KMS-11 (cell line): Measurements from ENCODE around the gene GSE1.

ENCODE experiments used
- H2AFZ ChIP-seq: fragments of 200-600 bp; sonication (generic); 2 replicates; pipeline ENCODE4 v1.6.1; 2016; ENCODE audit warnings: antibody characterized with exemption, mixed run types, low read depth
- H3K27ac ChIP-seq: fragments of 200-600 bp; sonication (generic); 2 replicates; pipeline ENCODE4 v1.6.1; 2016; ENCODE audit warnings: mild to moderate bottlenecking, mixed run types
- H3K27me3 ChIP-seq: fragments of 200-600 bp; sonication (generic); 2 replicates; pipeline ENCODE4 v1.6.1; 2017; ENCODE audit warnings: mild to moderate bottlenecking, low read depth, mixed run types, moderate library complexity; ENCODE audit not compliant: insufficient read depth
- H3K36me3 ChIP-seq: fragments of 200-600 bp; sonication (generic); 2 replicates; pipeline ENCODE4 v1.6.1; 2017; ENCODE audit warnings: mild to moderate bottlenecking, mixed run types; ENCODE audit not compliant: insufficient read depth
- H3K4me1 ChIP-seq: fragments of 200-600 bp; sonication (generic); 2 replicates; pipeline ENCODE4 v1.6.1; 2016; ENCODE audit warnings: mild to moderate bottlenecking, low read depth, mixed run types; ENCODE audit not compliant: poor library complexity, severe bottlenecking
- H3K4me2 ChIP-seq: fragments of 200-600 bp; sonication (generic); 2 replicates; pipeline ENCODE4 v1.7.0; 2016; ENCODE audit warnings: mild to moderate bottlenecking, mixed run types
- H3K4me3 ChIP-seq: fragments of 200-600 bp; sonication (generic); IDR thresholded peaks from 2 replicates; pipeline ENCODE4 v1.6.1; 2017; ENCODE audit warnings: low read depth, low read length, mixed read lengths; ENCODE audit not compliant: insufficient read depth
- H3K79me2 ChIP-seq: fragments of 200-600 bp; sonication (generic); 2 replicates; pipeline ENCODE4 v1.6.1; 2016; ENCODE audit warnings: low read depth, mixed run types; ENCODE audit not compliant: insufficient read depth
- H3K9ac ChIP-seq: fragments of 200-600 bp; sonication (generic); 2 replicates; pipeline ENCODE4 v1.6.1; 2016; ENCODE audit warnings: mild to moderate bottlenecking, mixed run types
- H4K20me1 ChIP-seq: fragments of 200-600 bp; sonication (generic); 2 replicates; pipeline ENCODE4 v1.6.1; 2016; ENCODE audit warnings: mild to moderate bottlenecking, mixed run types; ENCODE audit not compliant: insufficient read depth
- TF ChIP-seq, protein P1 (sequence below): fragments of 200-600 bp; sonication (generic); conservative IDR thresholded peaks from 2 replicates; pipeline ENCODE4 v1.6.1; 2017; ENCODE audit warnings: low read depth, mild to moderate bottlenecking, antibody characterized with exemption, low read length, moderate library complexity, mixed read lengths

The GSE1 gene

DNA sequence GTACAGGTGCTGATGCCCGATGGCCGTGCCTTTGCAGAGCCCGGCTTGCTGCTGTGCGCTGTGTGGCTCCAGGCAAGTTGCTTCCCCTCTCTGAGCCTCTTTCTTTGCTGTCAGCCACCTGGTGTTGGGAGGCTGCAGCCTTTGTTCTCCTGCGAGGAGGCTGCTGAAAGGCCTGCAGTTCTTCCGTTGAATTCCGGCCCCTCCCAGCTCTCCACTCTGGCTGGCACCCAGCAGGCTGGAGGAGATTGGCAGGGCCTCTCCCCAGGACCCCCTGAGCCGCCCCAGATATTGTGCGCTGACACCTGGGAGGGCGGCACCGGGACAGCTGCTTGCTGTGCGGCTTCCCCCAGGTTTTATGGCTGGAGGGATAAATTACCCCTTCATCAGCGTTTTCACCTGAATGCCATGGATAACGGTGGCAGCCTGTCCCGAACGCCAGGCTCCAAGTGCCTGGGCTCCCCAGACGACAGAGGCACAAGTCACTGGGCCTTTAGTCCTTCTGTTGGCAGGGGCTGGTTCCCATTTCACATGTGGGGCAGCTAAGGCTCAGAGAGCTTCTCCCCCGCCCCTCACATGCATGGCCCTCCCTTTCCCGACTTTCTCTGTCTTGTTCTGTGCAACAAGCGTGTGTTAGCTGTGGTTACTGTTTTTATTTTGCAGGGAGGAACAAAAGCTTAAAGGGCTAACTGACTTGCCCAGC, 35.1 kb upstream of the GSE1 start:
- H3K27ac ChIP-seq: no peak overlapping the region
- no peak overlapping the region for H3K4me3 ChIP-seq
- TF ChIP-seq, protein P1, sequence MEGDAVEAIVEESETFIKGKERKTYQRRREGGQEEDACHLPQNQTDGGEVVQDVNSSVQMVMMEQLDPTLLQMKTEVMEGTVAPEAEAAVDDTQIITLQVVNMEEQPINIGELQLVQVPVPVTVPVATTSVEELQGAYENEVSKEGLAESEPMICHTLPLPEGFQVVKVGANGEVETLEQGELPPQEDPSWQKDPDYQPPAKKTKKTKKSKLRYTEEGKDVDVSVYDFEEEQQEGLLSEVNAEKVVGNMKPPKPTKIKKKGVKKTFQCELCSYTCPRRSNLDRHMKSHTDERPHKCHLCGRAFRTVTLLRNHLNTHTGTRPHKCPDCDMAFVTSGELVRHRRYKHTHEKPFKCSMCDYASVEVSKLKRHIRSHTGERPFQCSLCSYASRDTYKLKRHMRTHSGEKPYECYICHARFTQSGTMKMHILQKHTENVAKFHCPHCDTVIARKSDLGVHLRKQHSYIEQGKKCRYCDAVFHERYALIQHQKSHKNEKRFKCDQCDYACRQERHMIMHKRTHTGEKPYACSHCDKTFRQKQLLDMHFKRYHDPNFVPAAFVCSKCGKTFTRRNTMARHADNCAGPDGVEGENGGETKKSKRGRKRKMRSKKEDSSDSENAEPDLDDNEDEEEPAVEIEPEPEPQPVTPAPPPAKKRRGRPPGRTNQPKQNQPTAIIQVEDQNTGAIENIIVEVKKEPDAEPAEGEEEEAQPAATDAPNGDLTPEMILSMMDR: no peak
- H3K4me1 ChIP-seq: no peaks in the 10 kb centered on the region
- H3K27me3 ChIP-seq: peaks cover 96% of the 10 kb centered on the region
- no peaks in the 10 kb centered on the region for H4K20me1 ChIP-seq
- no peak overlapping the region for H2AFZ ChIP-seq
- no peak overlapping the region for H3K9ac ChIP-seq
- no peaks in the 10 kb centered on the region for H3K36me3 ChIP-seq
- no peaks in the 10 kb centered on the region for H3K79me2 ChIP-seq
- no peak overlapping the region for H3K4me2 ChIP-seq

DNA sequence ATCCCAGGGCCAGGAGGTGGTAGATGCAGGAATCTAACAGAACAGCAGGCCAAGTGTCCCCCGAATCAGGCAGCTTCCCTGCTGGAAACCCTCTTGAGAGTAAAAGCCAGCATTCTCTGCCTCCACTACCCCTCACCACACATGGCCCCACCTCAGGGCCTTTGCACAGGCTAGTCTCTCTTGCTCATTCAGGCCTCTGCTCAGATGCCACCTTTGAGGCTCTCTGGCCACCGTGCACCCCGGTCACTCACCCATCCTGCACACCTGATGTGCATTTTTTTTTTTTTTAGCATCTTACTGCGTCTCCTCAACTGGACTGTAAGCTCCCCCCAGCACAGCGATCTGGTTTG, 34.5 kb upstream of the GSE1 start:
- Histone ChIP-seq H3K79me2 (no peaks in the 10 kb centered on the region), H3K27me3 (peaks cover 94% of the 10 kb centered on the region), H3K9ac (no peak overlapping the region), H3K4me1 (no peaks in the 10 kb centered on the region), H3K4me2 (no peak overlapping the region), H3K4me3 (no peak overlapping the region), H4K20me1 (no peaks in the 10 kb centered on the region), H3K27ac (no peak overlapping the region), H2AFZ (no peak overlapping the region), H3K36me3 (no peaks in the 10 kb centered on the region)
- TF ChIP-seq, protein P1: no peak

DNA sequence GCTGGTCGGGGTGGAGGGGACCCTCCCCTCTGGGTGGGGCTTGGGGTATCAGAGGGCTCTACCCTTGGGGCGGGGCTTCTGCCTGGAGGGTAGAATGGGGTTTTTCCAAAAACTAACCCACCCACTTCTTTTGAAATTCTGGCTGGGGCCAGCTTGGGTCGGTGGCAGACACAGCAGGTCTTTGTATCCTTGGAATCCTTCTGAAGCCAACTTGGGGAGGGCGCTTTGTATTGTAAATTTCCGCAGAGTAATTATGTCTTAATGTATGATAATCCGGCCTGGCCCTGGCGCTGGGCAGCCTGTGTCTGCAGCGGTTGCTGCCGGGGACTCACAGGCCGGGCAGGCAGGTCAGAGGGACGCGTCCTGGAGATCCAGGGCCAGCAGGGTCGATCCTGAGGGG, 33.9 kb upstream of the GSE1 start:
- Histone ChIP-seq H2AFZ (no peak overlapping the region), H4K20me1 (no peaks in the 10 kb centered on the region), H3K4me1 (no peaks in the 10 kb centered on the region), H3K27ac (no peak overlapping the region), H3K36me3 (no peaks in the 10 kb centered on the region), H3K9ac (no peak overlapping the region), H3K4me2 (no peak overlapping the region), H3K4me3 (no peak overlapping the region), H3K27me3 (peaks cover 94% of the 10 kb centered on the region), H3K79me2 (no peaks in the 10 kb centered on the region)
- TF ChIP-seq, protein P1: no peak

DNA sequence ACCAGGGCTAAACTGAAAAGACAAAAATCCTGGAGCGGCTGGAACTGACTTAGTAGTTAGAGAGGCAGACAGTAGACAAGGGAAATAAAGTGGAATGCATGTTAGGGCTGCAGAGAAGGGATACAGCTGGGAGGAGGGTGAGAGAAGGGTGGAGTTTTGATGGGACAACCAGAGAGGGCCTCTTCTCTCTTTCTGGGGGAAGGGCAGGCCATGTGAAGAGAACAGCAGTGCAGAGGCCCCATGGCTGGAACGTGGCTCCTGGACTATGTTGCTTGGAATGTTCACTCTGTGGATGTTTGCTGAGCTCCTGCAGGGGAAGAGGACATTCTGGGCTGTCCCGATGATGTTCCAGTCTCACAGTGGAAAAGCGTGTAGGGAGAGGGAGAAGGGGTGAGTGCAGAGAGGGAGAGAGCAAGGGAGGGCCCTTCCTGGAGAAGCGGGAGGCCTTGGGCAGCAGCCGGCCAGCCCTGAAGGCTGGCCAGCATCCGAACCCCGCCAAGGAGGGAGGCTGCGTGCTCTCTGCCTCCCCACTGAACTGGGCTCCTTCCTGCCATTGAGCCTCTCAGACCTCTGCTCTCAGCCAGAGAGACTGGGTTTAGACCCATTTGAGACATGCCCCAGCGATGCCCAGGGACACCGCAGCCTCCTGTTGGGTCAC, 33.1 kb upstream of the GSE1 start:
- TF ChIP-seq, protein P1: no peak
- H3K9ac ChIP-seq: no peak overlapping the region
- peaks cover 96% of the 10 kb centered on the region for H3K27me3 ChIP-seq
- no peak overlapping the region for H3K27ac ChIP-seq
- no peak overlapping the region for H3K4me2 ChIP-seq
- H3K4me1 ChIP-seq: no peaks in the 10 kb centered on the region
- no peaks in the 10 kb centered on the region for H3K79me2 ChIP-seq
- no peak overlapping the region for H2AFZ ChIP-seq
- H3K4me3 ChIP-seq: no peak overlapping the region
- no peaks in the 10 kb centered on the region for H3K36me3 ChIP-seq
- H4K20me1 ChIP-seq: no peaks in the 10 kb centered on the region
